IPS DF 4.7 (cell line): ENCODE results near the gene EMSY.
"Not testable (repeated sequence)": the region's sequence is repeated elsewhere in the genome, so short reads cannot be mapped to it uniquely, and the experiment has no call there.

Source experiments
- DNase-seq: peaks from one replicate; pipeline ENCODE4 v3.0.0-alpha.2; 2013; ENCODE audit warnings: low spot score; ENCODE audit errors: extremely low read depth

The EMSY gene, protein sequence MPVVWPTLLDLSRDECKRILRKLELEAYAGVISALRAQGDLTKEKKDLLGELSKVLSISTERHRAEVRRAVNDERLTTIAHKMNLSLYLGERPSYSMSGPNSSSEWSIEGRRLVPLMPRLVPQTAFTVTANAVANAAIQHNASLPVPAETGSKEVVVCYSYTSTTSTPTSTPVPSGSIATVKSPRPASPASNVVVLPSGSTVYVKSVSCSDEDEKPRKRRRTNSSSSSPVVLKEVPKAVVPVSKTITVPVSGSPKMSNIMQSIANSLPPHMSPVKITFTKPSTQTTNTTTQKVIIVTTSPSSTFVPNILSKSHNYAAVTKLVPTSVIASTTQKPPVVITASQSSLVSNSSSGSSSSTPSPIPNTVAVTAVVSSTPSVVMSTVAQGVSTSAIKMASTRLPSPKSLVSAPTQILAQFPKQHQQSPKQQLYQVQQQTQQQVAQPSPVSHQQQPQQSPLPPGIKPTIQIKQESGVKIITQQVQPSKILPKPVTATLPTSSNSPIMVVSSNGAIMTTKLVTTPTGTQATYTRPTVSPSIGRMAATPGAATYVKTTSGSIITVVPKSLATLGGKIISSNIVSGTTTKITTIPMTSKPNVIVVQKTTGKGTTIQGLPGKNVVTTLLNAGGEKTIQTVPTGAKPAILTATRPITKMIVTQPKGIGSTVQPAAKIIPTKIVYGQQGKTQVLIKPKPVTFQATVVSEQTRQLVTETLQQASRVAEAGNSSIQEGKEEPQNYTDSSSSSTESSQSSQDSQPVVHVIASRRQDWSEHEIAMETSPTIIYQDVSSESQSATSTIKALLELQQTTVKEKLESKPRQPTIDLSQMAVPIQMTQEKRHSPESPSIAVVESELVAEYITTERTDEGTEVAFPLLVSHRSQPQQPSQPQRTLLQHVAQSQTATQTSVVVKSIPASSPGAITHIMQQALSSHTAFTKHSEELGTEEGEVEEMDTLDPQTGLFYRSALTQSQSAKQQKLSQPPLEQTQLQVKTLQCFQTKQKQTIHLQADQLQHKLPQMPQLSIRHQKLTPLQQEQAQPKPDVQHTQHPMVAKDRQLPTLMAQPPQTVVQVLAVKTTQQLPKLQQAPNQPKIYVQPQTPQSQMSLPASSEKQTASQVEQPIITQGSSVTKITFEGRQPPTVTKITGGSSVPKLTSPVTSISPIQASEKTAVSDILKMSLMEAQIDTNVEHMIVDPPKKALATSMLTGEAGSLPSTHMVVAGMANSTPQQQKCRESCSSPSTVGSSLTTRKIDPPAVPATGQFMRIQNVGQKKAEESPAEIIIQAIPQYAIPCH (N-terminal part only)

GRCh38 chr11:76444384-76445120, at the start of gene EMSY:
Gene EMSY (plus strand): TSS chr11:76445018. CDS start chr11:76446939, 1,921 bp downstream.
- peak; percentile 96 for DNase-seq

DNA sequence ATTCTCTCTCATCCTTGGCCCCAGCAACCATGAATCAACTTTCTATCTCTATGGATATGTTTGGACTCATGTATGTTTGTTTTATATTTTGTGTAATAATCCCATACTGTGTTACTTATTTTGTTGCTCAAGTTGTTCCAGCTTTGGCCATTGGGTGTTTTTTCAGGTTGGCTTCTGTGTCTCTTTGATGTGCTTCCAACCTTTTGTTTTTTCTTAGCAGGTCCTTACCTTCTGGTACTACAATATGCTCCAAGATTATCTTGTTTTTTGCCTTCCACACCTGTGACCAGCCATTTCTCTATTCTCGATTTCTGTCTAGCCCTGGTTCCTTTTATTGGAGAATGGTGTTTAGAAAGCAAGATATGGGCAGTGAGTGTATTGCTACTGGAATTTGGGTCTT, 49.5 kb upstream of the EMSY start:
- no peak for DNase-seq

GRCh38 chr11:76397383-76397782, 47.4 kb upstream of the EMSY start:
- no peak for DNase-seq

- DNase-seq, result no peak
Observed at GRCh38 chr11:76400967-76401366, 43.9 kb upstream of the EMSY start.

DNA sequence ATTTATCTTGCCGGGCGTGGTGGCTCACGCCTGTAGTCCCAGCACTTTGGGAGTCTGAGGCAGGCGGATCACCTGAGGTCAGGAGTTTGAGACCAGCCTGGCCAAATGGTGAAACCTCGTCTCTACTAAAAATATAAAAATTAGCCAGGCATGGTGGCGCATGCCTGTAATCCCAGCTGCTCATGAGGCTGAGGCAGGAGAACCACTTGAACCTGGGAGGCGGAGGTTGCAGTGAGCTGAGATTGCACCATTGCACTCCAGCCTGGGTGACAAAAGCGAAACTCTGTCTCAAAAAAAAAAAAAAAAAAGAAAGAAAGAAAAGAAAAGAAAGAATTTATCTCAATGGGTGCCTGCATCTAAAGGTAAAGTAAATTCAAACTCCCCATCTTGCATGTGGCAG, 43.3 kb upstream of the EMSY start:
- not testable (repeated sequence) for DNase-seq

DNA sequence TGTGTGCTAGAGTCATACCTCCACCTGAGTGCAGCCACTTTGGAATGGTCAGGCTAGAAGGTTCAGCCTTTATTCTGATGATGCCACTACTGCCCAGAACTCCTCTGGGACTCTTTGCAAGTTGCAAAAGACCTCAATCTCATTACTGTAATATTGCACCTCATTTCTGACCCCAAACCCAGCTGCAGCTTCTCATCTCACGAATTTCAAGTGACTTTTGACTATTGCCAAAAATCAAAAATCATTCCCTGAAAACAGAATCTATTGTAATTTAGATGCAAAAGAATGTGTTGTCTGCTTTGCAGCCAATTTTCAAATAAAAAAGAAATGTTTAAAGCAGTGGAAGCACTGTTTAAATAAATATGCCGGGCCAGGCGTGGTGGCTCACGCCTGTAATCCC, 38.5 kb upstream of the EMSY start:
- DNase-seq, result no peak

DNA sequence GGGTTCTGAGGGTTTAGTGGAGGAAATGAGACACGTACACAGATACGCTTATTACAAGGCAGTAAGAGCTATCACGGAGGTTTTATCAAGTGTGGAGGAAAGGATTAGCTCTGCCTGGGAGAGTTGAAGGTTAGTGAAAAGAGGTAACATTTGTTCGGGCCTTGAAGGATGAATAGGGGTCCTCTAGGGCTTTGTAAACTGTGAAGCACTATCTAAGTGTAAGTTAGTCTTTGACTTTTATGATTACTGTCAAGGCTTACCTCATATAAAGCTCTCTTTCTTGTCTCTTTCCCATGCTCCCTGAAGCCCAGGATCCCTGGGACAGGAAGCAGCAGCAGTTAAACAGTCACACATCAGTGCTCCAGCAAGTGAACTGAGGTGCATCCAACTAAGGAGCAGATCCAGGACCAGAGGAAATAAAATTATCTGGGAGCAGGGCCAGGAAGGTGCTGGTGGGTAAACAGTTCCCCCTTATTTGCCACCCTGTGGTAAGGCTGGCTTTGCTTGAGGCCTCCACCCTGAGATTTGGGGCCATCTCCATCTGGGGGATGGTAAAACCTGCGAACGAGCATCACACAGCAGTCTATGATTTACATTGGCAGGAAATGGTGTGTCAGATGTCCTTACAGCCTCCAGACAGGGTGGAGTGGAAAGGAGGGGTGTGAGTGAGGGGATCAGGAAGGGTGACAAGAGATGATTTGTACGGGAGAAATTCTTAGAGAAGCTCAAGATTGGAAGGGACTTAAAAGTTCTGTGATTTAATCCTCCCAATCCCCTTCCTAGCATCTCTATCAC, 36.5 kb upstream of the EMSY start:
- DNase-seq, result no peak

- no peak for DNase-seq
Observed at GRCh38 chr11:76410851-76411357, 33.9 kb upstream of the EMSY start.

GRCh38 chr11:76415073-76415472, 29.7 kb upstream of the EMSY start:
- no peak for DNase-seq

DNA sequence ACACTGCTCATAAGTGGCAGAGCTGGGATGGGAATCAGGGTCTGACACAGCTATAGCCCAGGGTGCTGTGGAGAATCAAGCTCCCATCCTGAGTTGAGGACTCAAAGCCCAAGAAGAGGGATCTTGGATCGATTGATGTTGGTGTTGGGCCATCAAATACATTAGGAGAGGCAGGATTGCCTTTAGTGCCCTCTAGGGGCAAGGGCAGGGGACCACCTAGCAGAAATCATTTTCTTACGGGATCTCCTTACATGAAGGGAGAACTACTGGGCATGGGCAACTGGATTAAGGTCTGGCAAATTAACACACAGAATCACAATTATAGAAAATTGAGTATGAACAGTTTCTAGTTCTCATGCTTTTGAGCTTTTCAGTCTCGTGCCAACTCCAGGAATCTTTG, 24.9 kb upstream of the EMSY start:
- no peak for DNase-seq

GRCh38 chr11:76424379-76424778, 20.4 kb upstream of the EMSY start:
- DNase-seq, result no peak

DNA sequence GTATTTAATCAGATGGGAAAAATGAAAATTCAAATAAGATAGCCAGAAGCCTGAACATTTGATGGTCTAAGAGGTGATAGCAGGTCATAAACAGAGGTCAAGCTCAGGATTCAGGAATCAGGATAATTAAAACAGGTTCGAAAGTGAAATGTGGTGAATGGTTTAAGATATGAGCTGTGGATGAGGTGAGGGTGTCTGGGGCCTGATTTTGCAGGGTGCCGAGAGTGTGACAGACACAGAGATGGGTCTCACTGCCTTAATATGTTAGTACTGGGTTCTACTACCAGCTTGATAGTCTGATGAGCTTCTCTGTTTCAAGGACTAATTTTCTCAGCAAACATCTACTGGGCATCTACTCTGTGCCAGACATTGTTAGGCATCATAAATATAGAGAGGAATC, 19.9 kb upstream of the EMSY start:
- DNase-seq, result no peak

DNA sequence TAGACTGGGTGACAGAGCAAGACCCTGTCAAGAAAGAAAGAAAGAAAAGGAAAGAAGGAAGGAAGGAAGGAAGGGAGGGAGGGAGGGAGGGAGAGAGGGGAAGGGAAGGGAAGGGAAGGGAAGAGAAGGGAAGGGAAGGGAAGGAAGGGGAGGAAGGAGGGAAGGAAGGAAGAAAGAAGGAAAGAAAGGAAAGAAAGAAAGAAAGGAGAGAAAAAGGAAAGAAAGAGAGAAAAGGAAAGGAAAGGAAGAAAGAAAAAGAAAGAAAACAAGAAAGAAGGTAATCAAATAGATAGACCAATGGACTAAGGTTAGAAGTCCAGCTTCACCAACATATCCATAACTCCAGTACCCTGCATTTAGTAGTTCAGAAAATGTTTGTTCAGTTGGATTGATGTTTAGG, 18.2 kb upstream of the EMSY start:
- DNase-seq, result no peak

- no peak for DNase-seq
Observed at GRCh38 chr11:76436020-76436419, 8.8 kb upstream of the EMSY start.

DNA sequence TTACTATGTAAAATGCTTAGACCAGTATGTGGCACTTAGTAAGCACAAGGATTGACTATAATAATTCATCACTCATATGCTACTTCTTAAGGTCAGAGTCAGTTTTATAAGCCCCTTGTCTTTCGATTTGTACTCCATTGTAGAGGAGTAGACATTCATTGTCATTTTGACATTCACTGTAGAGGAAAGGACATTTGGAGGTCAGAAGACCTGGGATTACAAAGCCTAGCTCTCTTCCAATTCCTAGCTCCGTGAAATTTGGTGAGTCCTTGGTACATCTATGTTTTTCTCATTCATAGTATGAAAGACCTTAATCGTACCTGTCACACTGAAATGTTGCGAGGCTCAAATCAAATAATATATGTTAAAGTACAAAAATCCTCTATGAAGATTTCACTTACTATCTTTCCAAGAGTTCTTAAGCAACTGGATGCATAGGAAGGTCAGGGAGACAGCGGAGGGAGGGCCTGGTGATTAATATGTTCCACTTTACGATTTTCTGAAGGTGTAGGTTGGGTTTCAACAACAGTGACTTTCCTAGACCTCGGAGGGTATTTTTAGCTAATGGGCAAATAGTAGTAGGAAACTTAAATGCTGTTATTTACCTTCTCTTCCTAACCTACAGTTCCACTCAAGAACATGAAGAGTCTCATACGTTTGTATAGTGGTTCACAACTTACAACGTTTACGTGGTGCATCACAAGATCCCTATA, 1.4 kb upstream of the EMSY start:
- no peak for DNase-seq

GRCh38 chr11:76444065-76444383, 794 bp upstream of the EMSY start:
- no peak for DNase-seq

DNA sequence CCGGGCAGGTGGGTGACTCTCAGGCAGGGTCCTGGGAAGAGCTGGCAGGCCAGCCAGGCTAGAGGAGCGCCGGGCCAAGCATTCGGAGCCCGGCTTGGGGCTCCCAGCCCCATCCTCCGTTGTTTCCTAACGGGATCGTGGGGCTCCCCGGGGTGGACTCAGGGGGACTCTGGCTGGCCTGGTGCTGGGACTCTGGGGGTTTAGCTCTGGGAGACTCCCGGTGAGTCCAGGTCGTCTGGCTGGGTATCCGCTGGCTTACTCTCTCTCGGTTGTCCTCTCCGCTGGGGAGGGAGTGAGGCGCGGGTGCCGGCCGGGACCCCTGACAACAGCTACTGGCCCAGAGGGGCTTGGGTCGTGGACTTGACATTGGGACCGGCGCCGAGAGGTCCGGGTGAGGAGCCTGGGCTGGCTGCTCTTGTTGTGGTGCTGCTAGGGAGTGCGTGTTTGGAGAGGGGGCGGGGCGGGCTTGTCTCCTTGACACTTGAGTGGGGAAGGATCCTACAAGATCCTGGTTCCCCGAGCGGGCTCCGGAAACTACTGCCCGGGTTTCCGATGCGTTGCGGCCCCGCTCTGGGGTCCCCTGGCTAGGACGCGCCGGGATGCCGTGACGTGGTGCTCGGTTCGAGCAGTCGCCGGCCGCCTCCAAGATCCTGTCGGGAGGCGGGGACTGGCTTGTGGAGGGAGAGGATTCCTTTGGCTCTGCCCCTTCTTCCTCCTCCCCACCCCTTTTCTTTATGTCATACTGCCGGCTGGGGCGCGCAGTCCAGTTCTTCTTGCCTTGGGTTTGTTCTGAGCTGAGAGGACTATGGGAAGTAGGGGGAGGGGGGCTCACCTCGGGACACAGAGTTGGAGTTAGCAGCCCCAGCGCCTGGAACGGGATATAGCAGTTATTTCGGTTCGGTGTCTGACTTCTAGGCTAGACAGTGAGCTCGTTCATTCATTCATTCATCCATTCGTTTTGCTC, 585 bp downstream of the EMSY start:
- DNase-seq, result no peak

DNA sequence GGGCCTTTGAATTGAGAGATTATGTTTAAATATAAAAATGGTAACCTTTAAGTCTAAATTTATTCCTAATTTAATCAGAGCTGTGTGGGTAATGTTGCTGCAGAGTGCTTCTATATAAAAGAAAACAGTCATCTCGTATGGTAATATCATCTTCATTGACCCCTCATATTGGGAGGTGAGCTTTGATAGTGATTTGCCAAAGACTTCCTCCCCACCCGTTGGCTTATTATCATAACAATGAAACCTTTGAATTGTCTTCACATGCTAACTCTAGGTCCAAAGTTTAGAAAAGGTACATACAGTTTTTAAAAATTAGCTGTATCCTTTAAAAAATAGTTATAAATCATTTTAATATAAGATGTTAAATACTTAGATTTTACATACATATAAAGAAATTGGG, 3.7 kb downstream of the EMSY start:
- no peak for DNase-seq
